Activated CD4-positive, alpha-beta T cell treated with anti-CD3 and anti-CD28 coated beads, Interleukin-2, amount 10 ng/mL, durations not matched to agents 24 days and 14 days (primary cell): ENCODE measurements around the gene CD151. TPM values are rescaled to one million over a fixed set of nuclear protein-coding genes. Genes with fewer than 3 reads are reported as not detected.

ENCODE experiments used
- DNase-seq: peaks from one replicate; pipeline ENCODE4 v3.0.0; 2022
- H3K27ac Mint-ChIP-seq: one replicate; pipeline ENCODE4 v1.8.0; 2022; ENCODE audit warnings: mild to moderate bottlenecking, mixed read lengths
- H3K27me3 Mint-ChIP-seq: one replicate; pipeline ENCODE4 v1.8.0; 2022; ENCODE audit warnings: mixed read lengths
- H3K36me3 Mint-ChIP-seq: one replicate; pipeline ENCODE4 v1.8.0; 2022; ENCODE audit warnings: low read depth, mild to moderate bottlenecking, mixed read lengths
- H3K4me1 Mint-ChIP-seq: one replicate; pipeline ENCODE4 v1.8.0; 2021; ENCODE audit warnings: mixed read lengths
- H3K4me3 Mint-ChIP-seq: one replicate; pipeline ENCODE4 v1.8.0; 2022; ENCODE audit warnings: mild to moderate bottlenecking, moderate library complexity, mixed read lengths
- H3K9me3 Mint-ChIP-seq: one replicate; pipeline ENCODE4 v1.8.0; 2021; ENCODE audit warnings: mixed read lengths
- intact Hi-C: fragments of 100-400 bp; cut with micrococcal nuclease; formaldehyde crosslinking; loops from one replicate; pipeline ENCODE4 v1.15.1; 2023
- total RNA-seq: library from RNA; stranded (reverse); gene quantifications from 2 replicates; pipeline ENCODE4 v1.2.3, GENCODE V29; 2022

CD151 gene
- total RNA-seq, 1 donor from 2014 or later = 81.0 TPM

DNA sequence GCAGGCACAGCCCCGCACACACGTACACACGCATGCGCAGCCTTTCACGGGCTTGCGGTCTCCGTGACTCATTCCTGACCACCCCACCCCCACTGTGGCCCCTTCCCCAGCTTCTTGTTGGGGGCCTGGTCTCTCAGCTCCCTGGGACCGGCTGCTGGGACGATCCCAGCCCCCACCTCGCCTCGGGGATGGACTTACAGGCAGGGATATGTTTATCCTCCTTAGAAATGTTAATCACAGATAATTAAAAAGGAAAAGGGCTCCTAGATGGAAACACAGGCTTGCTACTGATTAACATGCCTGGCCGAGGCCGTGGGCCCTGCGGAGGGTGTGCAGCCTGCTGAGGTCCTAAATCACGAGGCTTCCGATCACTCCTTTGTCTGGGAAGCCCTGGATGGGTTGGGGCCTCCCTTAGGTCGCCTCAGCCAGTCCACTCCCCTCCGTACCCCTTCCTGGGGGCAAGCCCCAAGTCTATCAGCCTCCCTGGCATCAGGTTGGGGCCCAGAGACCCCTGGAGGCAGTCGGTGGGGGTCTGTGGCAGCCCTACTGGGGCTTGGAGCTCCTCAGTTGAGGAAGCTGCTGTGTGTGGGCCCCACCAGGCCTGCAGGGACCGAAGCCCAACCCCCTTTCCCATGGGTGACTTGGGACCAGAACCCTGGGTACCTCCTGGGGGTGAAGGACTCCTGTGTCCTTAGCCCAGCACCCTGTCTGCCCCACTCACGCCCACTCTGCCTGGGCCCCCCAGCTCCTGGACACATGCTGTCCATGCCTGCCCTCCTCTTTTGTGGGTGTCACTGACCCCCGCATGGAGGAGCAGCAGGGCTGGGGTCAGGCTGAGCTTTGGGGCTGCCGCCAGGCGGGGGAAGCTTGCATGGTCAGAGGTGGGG is 30.5 kb downstream of the CD151 start:
- intact Hi-C loops = no loop called here
- Mint-ChIP-seq H3K27ac (no peak overlapping the region), H3K9me3 (no peaks in the 10 kb centered on the region), H3K4me1 (no peaks in the 10 kb centered on the region), H3K27me3 (no peaks in the 10 kb centered on the region), H3K36me3 (no peaks in the 10 kb centered on the region), H3K4me3 (no peak overlapping the region)
- DNase-seq = no peak

DNA sequence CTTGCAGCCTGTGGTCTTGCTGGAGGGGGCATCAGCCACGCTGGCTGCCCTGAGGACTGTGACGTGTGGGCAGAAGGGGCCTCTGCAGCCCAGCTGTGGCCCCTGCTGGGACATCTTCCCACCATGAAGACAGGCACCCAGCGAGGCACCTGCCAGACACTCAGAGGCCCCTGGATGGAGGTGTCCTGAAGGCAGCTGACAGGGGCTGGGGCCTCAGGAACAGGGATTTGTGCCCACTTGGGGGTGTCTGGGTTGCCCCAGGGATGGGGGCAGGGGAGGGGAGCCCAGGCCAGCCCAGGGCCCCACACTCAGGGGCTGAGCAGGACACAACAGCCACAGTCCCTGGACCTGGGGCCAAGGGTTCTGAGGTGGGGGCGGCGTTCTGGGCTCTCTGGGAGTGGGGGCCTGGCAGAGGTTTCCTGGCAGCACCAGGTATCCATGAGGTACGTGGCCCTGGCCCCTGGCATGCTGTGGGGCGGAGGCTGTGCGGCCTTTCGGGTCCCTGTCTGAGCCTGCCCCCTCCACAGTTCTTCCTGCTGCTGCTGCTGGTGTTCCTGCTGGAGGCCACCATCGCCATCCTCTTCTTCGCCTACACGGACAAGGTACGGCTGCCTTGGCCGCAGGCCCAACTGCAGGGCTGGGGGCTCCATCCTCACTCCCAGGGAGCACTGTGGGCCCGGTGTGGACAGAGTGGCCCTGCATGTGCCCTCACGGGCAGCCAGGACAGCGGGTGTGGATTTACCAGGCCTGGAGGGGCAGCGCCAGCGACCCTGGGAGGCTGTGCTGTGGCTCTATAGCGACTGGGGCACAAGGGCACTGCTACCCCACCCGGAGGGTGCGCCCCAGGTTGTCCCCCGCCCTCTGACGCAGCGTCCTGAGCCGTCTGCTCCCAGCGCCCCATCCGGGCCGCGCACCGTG is 31.4 kb downstream of the CD151 start:
- DNase-seq = no peak
- Mint-ChIP-seq H3K27ac (no peak overlapping the region), H3K36me3 (no peaks in the 10 kb centered on the region), H3K4me3 (no peak overlapping the region), H3K27me3 (no peaks in the 10 kb centered on the region), H3K4me1 (no peaks in the 10 kb centered on the region), H3K9me3 (no peaks in the 10 kb centered on the region)
- intact Hi-C loops = no loop called here

DNA sequence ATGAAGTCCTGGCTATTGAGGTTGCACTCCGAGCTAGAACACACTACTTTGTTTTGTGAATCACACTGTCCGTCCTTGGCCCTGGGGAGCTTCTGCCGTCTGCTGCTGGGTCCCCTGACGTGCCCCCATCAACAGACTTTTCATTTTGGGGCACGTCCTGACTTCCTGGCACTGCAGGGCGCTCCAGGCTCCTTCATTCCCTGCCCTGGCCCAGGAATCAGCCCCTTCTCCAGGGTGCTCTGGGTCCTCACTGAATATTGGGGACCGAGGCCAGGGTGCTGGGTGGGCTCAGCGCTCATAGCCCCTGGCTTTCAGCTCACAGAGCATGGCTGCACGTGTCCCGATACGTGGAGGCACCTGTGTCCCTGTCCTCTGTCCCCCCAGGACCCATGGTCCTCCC is 32.1 kb downstream of the CD151 start:
- H3K9me3 Mint-ChIP-seq = no peaks in the 10 kb centered on the region
- no peak for DNase-seq
- intact Hi-C loops = no loop called here
- H3K27ac Mint-ChIP-seq = no peak overlapping the region
- no peaks in the 10 kb centered on the region for H3K27me3 Mint-ChIP-seq
- H3K36me3 Mint-ChIP-seq = no peaks in the 10 kb centered on the region
- no peak overlapping the region for H3K4me3 Mint-ChIP-seq
- no peaks in the 10 kb centered on the region for H3K4me1 Mint-ChIP-seq

DNA sequence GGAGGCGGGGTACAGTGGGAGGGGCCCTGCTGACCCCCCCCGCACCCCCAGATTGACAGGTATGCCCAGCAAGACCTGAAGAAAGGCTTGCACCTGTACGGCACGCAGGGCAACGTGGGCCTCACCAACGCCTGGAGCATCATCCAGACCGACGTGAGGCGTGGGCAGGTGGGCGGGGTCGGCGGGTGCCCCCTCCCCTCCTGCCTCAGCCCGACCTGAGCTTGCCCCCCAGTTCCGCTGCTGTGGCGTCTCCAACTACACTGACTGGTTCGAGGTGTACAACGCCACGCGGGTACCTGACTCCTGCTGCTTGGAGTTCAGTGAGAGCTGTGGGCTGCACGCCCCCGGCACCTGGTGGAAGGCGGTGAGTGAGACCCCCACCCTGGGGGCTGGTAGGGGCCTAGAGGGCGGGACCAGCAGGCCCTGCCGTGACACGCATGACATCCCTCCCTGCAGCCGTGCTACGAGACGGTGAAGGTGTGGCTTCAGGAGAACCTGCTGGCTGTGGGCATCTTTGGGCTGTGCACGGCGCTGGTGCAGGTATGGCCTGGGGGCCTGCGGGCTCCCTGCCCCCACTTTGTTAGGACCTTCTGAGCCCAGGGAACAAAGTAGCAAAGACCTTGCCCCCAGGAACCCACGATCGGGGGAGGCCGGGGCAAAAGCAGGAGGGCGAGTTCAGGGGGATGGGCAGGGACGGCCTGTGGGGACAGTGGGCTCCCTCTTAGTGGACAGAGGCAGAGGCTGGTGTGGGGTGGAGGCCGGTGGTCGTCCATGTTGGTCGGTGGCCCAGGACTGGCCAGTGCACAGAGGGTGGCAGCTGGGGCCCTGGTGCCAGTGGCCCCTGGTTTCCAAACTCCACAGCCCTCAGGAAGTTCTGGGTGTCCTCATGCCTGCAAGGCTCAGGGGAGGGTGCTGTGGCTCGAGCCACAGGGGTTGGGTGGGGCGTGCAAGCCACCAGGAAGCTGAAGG is 33.0 kb downstream of the CD151 start:
- Mint-ChIP-seq H3K27me3 (no peaks in the 10 kb centered on the region), H3K9me3 (no peaks in the 10 kb centered on the region), H3K4me3 (no peak overlapping the region), H3K27ac (no peak overlapping the region), H3K4me1 (no peaks in the 10 kb centered on the region), H3K36me3 (no peaks in the 10 kb centered on the region)
- DNase-seq = no peak
- intact Hi-C loops = no loop called here

DNA sequence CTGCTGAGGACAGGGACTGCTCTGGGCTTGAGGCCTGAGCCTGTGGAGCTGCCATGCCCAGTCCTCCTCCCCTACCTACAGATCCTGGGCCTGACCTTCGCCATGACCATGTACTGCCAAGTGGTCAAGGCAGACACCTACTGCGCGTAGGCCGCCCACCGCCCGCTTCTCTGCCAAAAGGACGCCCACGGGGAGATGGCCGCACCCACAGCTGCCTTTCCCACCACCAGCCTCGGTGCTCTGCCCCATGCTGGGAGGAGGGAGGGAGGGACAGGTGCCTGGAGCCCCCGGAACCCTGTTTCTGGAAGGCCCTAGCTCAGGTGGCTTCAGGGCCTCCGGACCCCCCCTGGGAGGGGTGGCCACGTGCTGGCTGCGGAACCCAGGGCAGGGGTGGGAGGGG is 33.7 kb downstream of the CD151 start:
- Mint-ChIP-seq H3K27ac (no peak overlapping the region), H3K27me3 (no peaks in the 10 kb centered on the region), H3K9me3 (no peaks in the 10 kb centered on the region), H3K36me3 (no peaks in the 10 kb centered on the region), H3K4me1 (no peaks in the 10 kb centered on the region), H3K4me3 (no peak overlapping the region)
- DNase-seq = no peak
- intact Hi-C loops = no loop called here

DNA sequence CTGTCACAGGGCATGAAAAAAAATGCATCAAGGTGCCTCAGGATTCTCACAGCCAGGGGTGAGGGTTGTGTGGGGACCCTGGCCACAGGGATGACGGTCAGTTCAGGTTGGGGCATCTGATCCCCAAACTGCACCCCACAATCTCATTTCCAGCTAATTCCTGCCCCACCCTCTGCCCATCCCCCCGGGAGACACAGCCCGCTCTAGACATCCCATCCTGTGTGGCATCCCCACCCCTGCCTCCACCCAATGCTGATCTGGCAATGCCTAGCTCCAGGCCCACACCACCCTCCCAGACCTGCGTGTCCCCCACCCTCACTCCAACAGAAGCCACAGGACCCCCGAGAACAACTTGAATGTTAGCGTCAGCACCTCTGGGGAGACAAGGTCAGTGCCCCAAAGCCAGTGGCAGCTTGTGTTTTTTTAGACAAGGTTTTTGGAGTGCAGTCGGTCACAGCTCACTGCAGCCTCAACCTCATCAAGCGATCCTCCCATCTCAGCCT is 35.2 kb downstream of the CD151 start:
- DNase-seq = no peak
- H3K4me1 Mint-ChIP-seq = no peaks in the 10 kb centered on the region
- H3K27me3 Mint-ChIP-seq = no peaks in the 10 kb centered on the region
- no peak overlapping the region for H3K27ac Mint-ChIP-seq
- H3K4me3 Mint-ChIP-seq = no peak overlapping the region
- H3K9me3 Mint-ChIP-seq = no peaks in the 10 kb centered on the region
- intact Hi-C loops = no loop called here
- H3K36me3 Mint-ChIP-seq = no peaks in the 10 kb centered on the region

DNA sequence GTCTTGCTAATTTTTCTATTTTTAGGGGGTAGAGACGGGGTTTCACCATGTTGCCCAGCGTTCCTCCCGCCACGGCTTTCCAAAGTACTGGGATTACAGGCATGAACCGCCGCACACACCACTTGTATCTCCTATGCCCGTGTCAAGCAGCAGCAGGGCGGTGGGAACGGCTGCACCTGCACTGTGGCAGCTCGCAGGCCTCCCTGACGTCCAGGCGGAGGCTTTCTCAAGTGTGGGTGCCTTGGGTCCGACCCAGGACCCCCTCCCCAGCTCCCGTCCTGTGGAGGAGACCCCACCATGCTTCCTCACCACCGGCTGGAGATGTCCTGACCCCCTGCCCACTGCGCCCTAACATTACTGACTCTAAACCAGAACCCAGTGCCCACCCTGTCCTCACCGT is 35.6 kb downstream of the CD151 start:
- Mint-ChIP-seq H3K27me3 (no peaks in the 10 kb centered on the region), H3K4me1 (no peaks in the 10 kb centered on the region)

DNA sequence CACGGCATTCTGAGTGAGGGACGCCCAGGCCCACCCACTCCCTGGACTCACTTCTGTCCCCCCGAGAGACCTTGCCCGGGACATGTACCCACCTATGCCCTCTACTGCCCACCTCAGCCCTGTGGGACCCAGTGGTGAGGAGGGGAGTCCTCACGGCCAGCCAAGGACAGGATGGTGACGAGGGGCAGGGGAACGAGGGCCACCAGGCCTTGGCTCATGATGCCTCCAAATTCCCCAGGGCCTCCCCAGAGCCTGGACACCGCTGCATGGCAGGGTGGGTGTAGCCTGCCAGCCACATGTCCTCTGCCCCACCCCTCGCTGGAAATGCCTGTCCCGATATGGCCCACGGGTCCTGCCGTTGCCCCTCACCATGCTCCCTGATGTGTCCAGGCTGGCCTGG is 36.0 kb downstream of the CD151 start:
- Mint-ChIP-seq H3K9me3 (no peaks in the 10 kb centered on the region), H3K4me3 (no peak overlapping the region), H3K4me1 (no peaks in the 10 kb centered on the region), H3K36me3 (peaks cover 4% of the 10 kb centered on the region), H3K27ac (no peak overlapping the region), H3K27me3 (no peaks in the 10 kb centered on the region)
- intact Hi-C loops = no loop called here
- no peak for DNase-seq

More for the DNA sequence above, 35.6 kb downstream of the CD151 start:
- Mint-ChIP-seq H3K9me3 (no peaks in the 10 kb centered on the region), H3K36me3 (no peaks in the 10 kb centered on the region), H3K4me3 (no peak overlapping the region), H3K27ac (no peak overlapping the region)
- intact Hi-C loops = no loop called here
- DNase-seq = no peak

DNA sequence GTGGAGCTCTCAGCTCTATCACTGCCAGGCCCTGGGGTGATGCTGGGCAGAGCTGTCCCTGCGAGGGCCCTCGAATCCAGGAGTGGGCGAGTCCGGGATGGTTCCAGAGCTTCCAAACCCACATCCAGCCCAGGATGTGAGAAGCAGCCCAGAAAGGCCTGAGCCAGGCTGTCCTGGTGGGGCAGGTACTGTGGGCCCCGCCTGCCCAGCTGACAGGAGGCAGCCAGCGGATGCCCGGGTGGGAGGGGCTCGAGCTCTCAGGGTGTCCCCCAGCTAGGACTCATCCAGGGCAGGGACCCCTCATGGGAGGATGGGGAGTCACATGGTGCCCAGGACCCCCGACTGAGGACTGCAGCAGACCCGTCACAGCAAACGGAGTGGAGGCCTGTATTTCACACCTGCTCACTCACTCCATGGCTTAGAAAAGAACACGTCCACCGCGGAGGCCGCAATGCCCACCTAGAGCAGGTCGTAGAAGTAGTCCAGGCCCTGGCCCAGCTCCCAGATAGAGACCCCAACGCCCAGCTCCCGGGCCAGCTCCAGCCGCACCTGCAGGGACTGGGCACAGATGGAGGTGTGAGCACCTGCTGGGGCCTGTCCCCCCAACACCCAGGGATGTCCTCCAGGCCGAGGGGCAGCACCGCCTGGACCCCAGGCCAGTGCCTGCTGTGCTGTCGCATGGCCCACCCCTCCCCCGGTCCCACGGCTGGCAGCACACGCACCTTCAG is 36.8 kb downstream of the CD151 start:
- H3K4me1 Mint-ChIP-seq = no peaks in the 10 kb centered on the region
- intact Hi-C loops = no loop called here

DNA sequence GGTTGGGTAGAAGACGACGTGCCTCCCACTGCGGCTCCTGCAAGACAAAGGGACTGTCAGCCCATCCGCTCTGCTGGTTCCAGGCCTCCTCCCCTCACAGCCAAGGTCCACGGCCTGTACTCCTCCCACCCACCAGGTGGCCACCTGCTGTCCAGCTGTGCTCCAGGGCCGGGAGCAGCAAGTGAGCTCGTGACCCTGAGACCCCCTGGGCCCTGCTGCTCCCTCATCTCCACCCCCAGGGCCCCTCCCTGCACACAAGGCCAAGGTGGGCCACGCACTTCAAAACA is 37.3 kb downstream of the CD151 start:
- Mint-ChIP-seq H3K9me3 (no peaks in the 10 kb centered on the region), H3K36me3 (peaks cover 6% of the 10 kb centered on the region), H3K4me3 (no peak overlapping the region), H3K4me1 (no peaks in the 10 kb centered on the region), H3K27me3 (no peaks in the 10 kb centered on the region), H3K27ac (no peak overlapping the region)
- intact Hi-C loops = no loop called here
- no peak for DNase-seq

More for the DNA sequence above, 36.8 kb downstream of the CD151 start:
- no peak for DNase-seq
- H3K9me3 Mint-ChIP-seq = no peaks in the 10 kb centered on the region
- no peak overlapping the region for H3K27ac Mint-ChIP-seq
- H3K36me3 Mint-ChIP-seq = peaks cover 6% of the 10 kb centered on the region
- no peaks in the 10 kb centered on the region for H3K27me3 Mint-ChIP-seq
- H3K4me3 Mint-ChIP-seq = no peak overlapping the region

DNA sequence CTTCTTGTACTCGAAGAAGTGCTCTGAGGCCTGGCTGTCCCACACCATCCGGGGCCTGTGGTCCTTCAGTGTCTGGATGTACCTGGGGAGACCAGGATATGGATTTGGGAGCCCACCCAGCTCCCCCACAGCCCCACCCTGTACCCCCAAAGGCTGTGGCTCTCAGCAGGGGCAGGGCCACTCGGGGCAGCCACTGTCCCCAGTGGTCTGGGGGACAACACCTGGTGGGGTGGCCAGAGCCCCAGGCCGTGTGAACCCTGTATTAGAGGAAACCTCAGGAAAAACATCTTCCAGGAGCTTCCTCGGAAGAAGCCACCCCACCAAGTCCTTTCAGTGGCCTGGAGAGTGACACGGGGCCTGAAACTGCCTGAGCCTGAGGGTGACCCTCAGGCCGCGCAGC is 37.7 kb downstream of the CD151 start:
- no peaks in the 10 kb centered on the region for H3K4me1 Mint-ChIP-seq
- H3K9me3 Mint-ChIP-seq = no peaks in the 10 kb centered on the region
- H3K27ac Mint-ChIP-seq = no peak overlapping the region
- no peak overlapping the region for H3K4me3 Mint-ChIP-seq
- intact Hi-C loops = no loop called here
- no peak for DNase-seq
- peaks cover 6% of the 10 kb centered on the region for H3K36me3 Mint-ChIP-seq
- H3K27me3 Mint-ChIP-seq = no peaks in the 10 kb centered on the region

DNA sequence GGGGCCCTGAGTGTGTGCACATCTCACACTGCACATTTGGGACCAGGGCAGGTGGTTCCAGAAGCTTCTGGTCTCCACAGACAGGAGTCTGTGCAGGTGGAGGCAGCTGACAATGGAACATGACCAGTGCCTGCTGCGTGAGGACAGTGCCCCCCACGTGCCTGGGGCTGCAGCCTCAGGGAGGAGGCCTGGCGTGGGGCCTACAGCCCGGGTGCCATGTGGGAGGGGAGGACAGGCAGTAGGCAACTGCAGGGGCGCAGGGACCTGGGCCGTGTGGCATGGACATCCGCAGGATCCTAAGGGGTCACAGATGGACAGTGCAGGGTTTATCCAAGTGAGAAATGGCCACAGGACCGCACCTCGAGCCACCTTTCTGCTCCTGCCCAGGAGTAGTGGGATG is 38.7 kb downstream of the CD151 start:
- peaks cover 8% of the 10 kb centered on the region for H3K36me3 Mint-ChIP-seq
- H3K4me3 Mint-ChIP-seq = no peak overlapping the region
- H3K4me1 Mint-ChIP-seq = no peaks in the 10 kb centered on the region
- H3K27ac Mint-ChIP-seq = no peak overlapping the region
- DNase-seq = no peak
- H3K9me3 Mint-ChIP-seq = no peaks in the 10 kb centered on the region
- no peaks in the 10 kb centered on the region for H3K27me3 Mint-ChIP-seq
- intact Hi-C loops = no loop called here

DNA sequence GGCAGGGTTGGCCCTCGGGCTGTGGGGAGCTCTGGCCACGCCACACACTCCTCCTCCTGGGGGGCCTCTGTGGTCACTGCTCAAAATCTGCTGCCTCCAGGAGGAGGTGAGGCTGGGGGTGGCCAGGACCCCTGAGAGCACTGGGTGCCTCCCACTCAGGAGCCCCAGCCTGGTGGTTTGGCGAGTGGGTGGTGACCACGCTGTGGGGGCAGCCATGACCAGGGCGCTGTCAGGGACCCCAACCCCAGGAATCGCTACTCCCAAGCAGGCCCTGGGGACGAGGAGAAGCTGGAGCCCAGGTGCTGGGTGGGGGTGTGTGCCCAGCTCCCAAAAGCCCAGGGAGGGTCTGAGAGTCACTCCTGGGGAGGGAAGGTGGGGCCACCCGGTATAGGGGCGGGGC is 40.0 kb downstream of the CD151 start:
- Mint-ChIP-seq H3K9me3 (no peaks in the 10 kb centered on the region), H3K27me3 (no peaks in the 10 kb centered on the region)

More for the DNA sequence above, 40.0 kb downstream of the CD151 start:
- intact Hi-C loops = no loop called here
- H3K27ac Mint-ChIP-seq = no peak overlapping the region
- H3K36me3 Mint-ChIP-seq = peaks cover 12% of the 10 kb centered on the region
- no peak for DNase-seq
- no peak overlapping the region for H3K4me3 Mint-ChIP-seq
- H3K4me1 Mint-ChIP-seq = no peaks in the 10 kb centered on the region
